H1 (cell line): ENCODE data around the gene ZNG1B. TPM values are rescaled to one million over a fixed set of nuclear protein-coding genes. Genes with fewer than 3 reads are reported as not detected.
"Not testable (repeated sequence)": the region's sequence is repeated elsewhere in the genome, so short reads cannot be mapped to it uniquely, and the experiment has no call there.

Experiments
- CTCF ChIA-PET: fragments of 300-600 bp; sonication (Branson Sonifier 250); formaldehyde crosslinking; loops from one replicate; lab custom pipeline; 2021; ENCODE audit not compliant: partially characterized antibody; lab: Charles Lee
- POLR2A ChIA-PET: fragments of 300-600 bp; sonication (Branson Sonifier 250); formaldehyde crosslinking; loops from one replicate; lab custom pipeline; 2021; ENCODE audit warnings: inconsistent platforms; ENCODE audit not compliant: partially characterized antibody; lab: Charles Lee
- DNase-seq, 2 experiments: peaks; one replicate each; pipeline versions ENCODE4 v3.0.0 to v3.0.0-alpha.2; 2010 to 2022; ENCODE audit warnings: low spot score in 2 of 2, low read depth in 1 of 2, mixed read lengths in 1 of 2
- FAIRE-seq: peaks from 2 replicates; lab custom pipeline; 2011; peaks lifted over from hg19 to GRCh38; lab: Jason Lieb, UNC
- H2AFZ ChIP-seq: 2 replicates; pipeline ENCODE4 v1.8.1; 2012; ENCODE audit warnings: low read length, inconsistent platforms
- H2AK5ac ChIP-seq: 2 replicates; pipeline ENCODE4 v1.6.1; 2013; ENCODE audit warnings: low read depth, low read length
- H2BK120ac ChIP-seq: replicated peaks from 2 replicates; pipeline ENCODE3; 2013; ENCODE audit warnings: low read depth, low read length, inconsistent platforms
- H2BK12ac ChIP-seq: 2 replicates; pipeline ENCODE4 v1.6.1; 2013; ENCODE audit warnings: low read depth, low read length
- H2BK15ac ChIP-seq: 2 replicates; pipeline ENCODE4 v1.6.1; 2013; ENCODE audit warnings: low read length
- H2BK20ac ChIP-seq: 2 replicates; pipeline ENCODE4 v1.6.1; 2013; ENCODE audit warnings: low read length
- H2BK5ac ChIP-seq: 2 replicates; pipeline ENCODE4 v1.6.1; 2013; ENCODE audit warnings: low read depth, low read length
- H3K14ac ChIP-seq: 2 replicates; pipeline ENCODE4 v1.6.1; 2013; ENCODE audit warnings: inconsistent platforms; ENCODE audit not compliant: insufficient read length
- H3K18ac ChIP-seq: 2 replicates; pipeline ENCODE4 v1.6.1; 2013; ENCODE audit warnings: low read length; ENCODE audit errors: extremely low read depth
- H3K23ac ChIP-seq: 2 replicates; pipeline ENCODE4 v1.6.1; 2013; ENCODE audit warnings: inconsistent platforms; ENCODE audit not compliant: insufficient read length
- H3K23me2 ChIP-seq: 2 replicates; pipeline ENCODE4 v1.6.1; 2013; ENCODE audit warnings: low read depth, low read length
- H3K27ac ChIP-seq: 2 replicates; pipeline ENCODE4 v1.6.1; 2011; ENCODE audit warnings: low read depth, low read length, inconsistent platforms
- H3K27me3 ChIP-seq, 4 experiments: replicated peaks in 1 of 4; 1 replicate in 1 of 4; 2 replicates in 3 of 4; pipeline versions ENCODE4 v1.6.1 to v1.8.1; 2011 to 2013; ENCODE audit warnings: low read length in 3 of 4, mild to moderate bottlenecking in 3 of 4, inconsistent platforms in 2 of 4, mixed read lengths in 2 of 4, moderate library complexity in 1 of 4; ENCODE audit not compliant: control insufficient read depth in 3 of 4, insufficient read depth in 3 of 4; ENCODE audit errors: extremely low read depth in 1 of 4
- H3K36me3 ChIP-seq, 4 experiments: 2 replicates each; pipeline versions ENCODE4 v1.6.1 to v1.8.1; 2011 to 2013; ENCODE audit warnings: mild to moderate bottlenecking in 4 of 4, low read length in 3 of 4, moderate library complexity in 2 of 4, control low read depth in 1 of 4, inconsistent platforms in 1 of 4; ENCODE audit not compliant: insufficient read depth in 4 of 4, control insufficient read depth in 2 of 4
- H3K4ac ChIP-seq: replicated peaks from 2 replicates; pipeline ENCODE3; 2013; ENCODE audit warnings: low read length, low read depth, mixed read lengths, inconsistent platforms; ENCODE audit not compliant: insufficient read length
- H3K4me1 ChIP-seq, 4 experiments: replicated peaks in 1 of 4; 1 replicate in 1 of 4; 2 replicates in 3 of 4; pipeline versions ENCODE4 v1.6.1 to v1.8.1; 2011 to 2013; ENCODE audit warnings: low read length in 3 of 4, inconsistent platforms in 2 of 4, mixed read lengths in 1 of 4; ENCODE audit not compliant: insufficient read depth in 4 of 4, control insufficient read depth in 3 of 4
- H3K4me2 ChIP-seq, 2 experiments: 2 replicates each; pipeline versions ENCODE4 v1.6.1 to v1.8.1; 2011 to 2013; ENCODE audit warnings: low read depth in 2 of 2, low read length in 2 of 2, control low read depth in 1 of 2, inconsistent platforms in 1 of 2, mild to moderate bottlenecking in 1 of 2; ENCODE audit not compliant: insufficient read depth in 1 of 2
- H3K4me3 ChIP-seq, 4 experiments: fragments of 200-600, 300-600 bp in 1 of 4; sonication (generic), shearing (Covaris generic), sonication (Bioruptor Twin) in 1 of 4; 2 replicates each; pipeline versions ENCODE4 v1.5.1 to v1.8.1; 2011 to 2016; ENCODE audit warnings: low read length in 4 of 4, low read depth in 3 of 4, control low read depth in 2 of 4, inconsistent platforms in 2 of 4, mild to moderate bottlenecking in 2 of 4, mixed read lengths in 1 of 4, moderate library complexity in 1 of 4; ENCODE audit not compliant: insufficient read depth in 2 of 4; ENCODE audit errors: extremely low read depth in 1 of 4
- H3K56ac ChIP-seq: replicated peaks from 2 replicates; pipeline ENCODE3; 2013; ENCODE audit warnings: low read depth, mild to moderate bottlenecking, mixed read lengths, low read length, inconsistent platforms; ENCODE audit not compliant: insufficient read length
- H3K79me1 ChIP-seq: 2 replicates; pipeline ENCODE4 v1.6.1; 2013; ENCODE audit warnings: low read depth, low read length, control low read depth
- H3K79me2 ChIP-seq, 2 experiments: 2 replicates each; pipeline versions ENCODE4 v1.6.1 to v1.8.1; 2012 to 2013; ENCODE audit warnings: low read length in 2 of 2, mild to moderate bottlenecking in 2 of 2, inconsistent platforms in 1 of 2; ENCODE audit not compliant: insufficient read depth in 2 of 2, control insufficient read depth in 1 of 2
- H3K9ac ChIP-seq, 4 experiments: replicated peaks in 1 of 4; 1 replicate in 1 of 4; 2 replicates in 3 of 4; pipeline versions ENCODE4 v1.6.1 to v1.8.1; 2011 to 2013; ENCODE audit warnings: low read depth in 3 of 4, low read length in 3 of 4, control low read depth in 2 of 4, mild to moderate bottlenecking in 2 of 4, moderate library complexity in 2 of 4, inconsistent platforms in 1 of 4; ENCODE audit errors: extremely low read depth in 1 of 4
- H3K9me3 ChIP-seq, 2 experiments: 2 replicates each; pipeline versions ENCODE4 v1.6.1 to v1.8.1; 2012 to 2013; ENCODE audit warnings: mild to moderate bottlenecking in 2 of 2, moderate library complexity in 2 of 2, control low read depth in 1 of 2, inconsistent platforms in 1 of 2, low read depth in 1 of 2, low read length in 1 of 2, mixed read lengths in 1 of 2; ENCODE audit not compliant: insufficient read depth in 2 of 2
- H4K20me1 ChIP-seq, 2 experiments: replicated peaks in 1 of 2; 2 replicates each; pipeline versions ENCODE3 to v1.8.1; 2011 to 2013; ENCODE audit warnings: inconsistent platforms in 2 of 2, low read length in 2 of 2, mild to moderate bottlenecking in 1 of 2; ENCODE audit not compliant: insufficient read depth in 2 of 2, control insufficient read depth in 1 of 2
- H4K5ac ChIP-seq: 2 replicates; pipeline ENCODE4 v1.6.1; 2013; ENCODE audit warnings: low read length, low read depth, mixed read lengths, inconsistent platforms; ENCODE audit not compliant: insufficient read length
- H4K8ac ChIP-seq: 2 replicates; pipeline ENCODE4 v1.8.0; 2013; ENCODE audit warnings: mild to moderate bottlenecking, moderate library complexity, low read length, inconsistent platforms; ENCODE audit not compliant: insufficient read depth; ENCODE audit errors: extremely low read depth
- H4K91ac ChIP-seq: replicated peaks from 2 replicates; pipeline ENCODE3; 2013; ENCODE audit warnings: low read length, mixed read lengths, inconsistent platforms; ENCODE audit not compliant: insufficient read length
- WGBS, 2 experiments: shearing (Covaris generic) in 1 of 2; methylation state at CpG; one replicate each; pipeline versions ENCODE4 v1.1.6 to v1.1.7; 2013 to 2015; ENCODE audit warnings: low lambda C conversion rate in 2 of 2, mixed read lengths in 2 of 2, inconsistent platforms in 1 of 2, low coverage in 1 of 2, missing lambda C conversion rate in 1 of 2; ENCODE audit not compliant: insufficient replicate concordance in 2 of 2, insufficient coverage in 1 of 2, insufficient read length in 1 of 2; ENCODE audit errors: extremely low coverage in 1 of 2, missing lambda C conversion rate in 1 of 2; 5-methylcytosine and 5-hydroxymethylcytosine counted together
- polyA plus RNA-seq, 7 experiments: library from polyadenylated mRNA; depleted of rRNA in 3 of 7; stranded (reverse) in 5 of 7; unstranded in 2 of 7; fragments of >200 nt in 5 of 7; fragments of 200-250 nt in 2 of 7; gene quantifications; 1 replicate in 5 of 7; 2 replicates in 1 of 7; 4 replicates in 1 of 7; pipeline versions ENCODE4 v1.2.1 to v1.2.3, GENCODE V29; 2011 to 2013; ENCODE audit warnings: missing spikeins in 2 of 7, mixed read lengths in 2 of 7
- total RNA-seq: library from RNA; stranded (reverse); fragmentation: NEBNext Ultra II Directional; extraction: Animal tissue kit (Norgen Biotek cat#: 25700); gene quantifications from 2 replicates; pipeline ENCODE4 v1.2.1, GENCODE V29; 2021

The ZNG1B gene
- total and polyA plus RNA-seq, 2 of the 8 experiments (the other 6 are each of a cell fraction or from before 2014, with no cell fraction given) = 12.8 to 32.7 TPM

- H2BK15ac ChIP-seq, H3K23me2 ChIP-seq, H3K36me3 ChIP-seq, H4K91ac ChIP-seq, H3K79me1 ChIP-seq, H2AK5ac ChIP-seq, H4K8ac ChIP-seq, H3K79me2 ChIP-seq, H3K4ac ChIP-seq, POLR2A ChIA-PET, FAIRE-seq, H3K56ac ChIP-seq, H3K4me2 ChIP-seq, H4K5ac ChIP-seq, H3K4me3 ChIP-seq, CTCF ChIA-PET, H2BK5ac ChIP-seq, H2BK20ac ChIP-seq, H3K9me3 ChIP-seq, H3K14ac ChIP-seq, H4K20me1 ChIP-seq, H3K23ac ChIP-seq, H3K9ac ChIP-seq, H3K4me1 ChIP-seq, H3K27me3 ChIP-seq, H2BK12ac ChIP-seq, H2AFZ ChIP-seq, H3K18ac ChIP-seq, H3K27ac ChIP-seq, H2BK120ac ChIP-seq, DNase-seq: not testable (repeated sequence)
- 100% methylated on average over 2 of the region's 3 CpGs; no CpG with 5 or more reads in 1 of the 2 experiments for WGBS, 2 experiments
Measured at GRCh38 chr2:113528904-113529303, 91.4 kb downstream of the ZNG1B start.

GRCh38 chr2:113532991-113533390, 95.5 kb downstream of the ZNG1B start:
- H2BK15ac ChIP-seq, H3K4me3 ChIP-seq, H3K23me2 ChIP-seq, H3K27me3 ChIP-seq, H3K4me2 ChIP-seq, H3K36me3 ChIP-seq, CTCF ChIA-PET, POLR2A ChIA-PET, H4K20me1 ChIP-seq, H3K79me1 ChIP-seq, H3K4me1 ChIP-seq, H3K23ac ChIP-seq, H2BK120ac ChIP-seq, H3K79me2 ChIP-seq, H3K9me3 ChIP-seq, FAIRE-seq, H3K9ac ChIP-seq, H4K5ac ChIP-seq, H3K27ac ChIP-seq, H2AFZ ChIP-seq, H3K14ac ChIP-seq, H2AK5ac ChIP-seq, H4K8ac ChIP-seq, H3K56ac ChIP-seq, H3K18ac ChIP-seq, H4K91ac ChIP-seq, DNase-seq, H2BK20ac ChIP-seq, H3K4ac ChIP-seq, H2BK12ac ChIP-seq, H2BK5ac ChIP-seq: not testable (repeated sequence)
- WGBS, 2 experiments = 100% methylated on average over 1 of the region's 4 CpGs; no CpG with 5 or more reads in 1 of the 2 experiments
